HG03571 (cell line): ENCODE measurements around the gene RGL2.
"Not testable (repeated sequence)": the region's sequence is repeated elsewhere in the genome, so short reads cannot be mapped to it uniquely, and the experiment has no call there.

ENCODE experiments used
- ATAC-seq: cut with Tn5 transposase; IDR thresholded peaks from one replicate; pipeline ENCODE4 v1.9.1; 2021; ENCODE audit not compliant: unreplicated experiment

The RGL2 gene

GRCh38 chr6:33294086-33294823 is 4.5 kb downstream of the RGL2 start:
- ATAC-seq = no peak

GRCh38 chr6:33292996-33293682 is 5.6 kb downstream of the RGL2 start:
- no peak for ATAC-seq

- ATAC-seq = no peak
Measured at GRCh38 chr6:33290459-33290858, 8.3 kb downstream of the RGL2 start.

- ATAC-seq = peak; percentile 14
Measured at GRCh38 chr6:33289784-33290315, 8.9 kb downstream of the RGL2 start.

GRCh38 chr6:33288921-33289783 is 9.6 kb downstream of the RGL2 start, which contains the start of the genes PFDN6 and WDR46:
Gene PFDN6, plus strand, starts transcription at chr6:33289601. Its CDS starts 256 bp downstream, at chr6:33289857.
Gene WDR46, minus strand, starts transcription at chr6:33289239. Its CDS starts 69 bp downstream, at chr6:33289170.
- ATAC-seq = peak; percentile 67

- ATAC-seq = no peak
Measured at GRCh38 chr6:33288141-33288920, 10.4 kb downstream of the RGL2 start.

- no peak for ATAC-seq
Measured at GRCh38 chr6:33286946-33287914, 11.5 kb downstream of the RGL2 start.

- not testable (repeated sequence) for ATAC-seq
Measured at GRCh38 chr6:33285214-33285613, 13.5 kb downstream of the RGL2 start.

GRCh38 chr6:33280539-33280938 is 18.2 kb downstream of the RGL2 start:
- no peak for ATAC-seq

GRCh38 chr6:33279971-33280511 is 18.7 kb downstream of the RGL2 start:
- ATAC-seq = no peak

GRCh38 chr6:33279257-33279695 is 19.5 kb downstream of the RGL2 start:
- no peak for ATAC-seq

- no peak for ATAC-seq
Measured at GRCh38 chr6:33278810-33279209, 19.9 kb downstream of the RGL2 start.

GRCh38 chr6:33278392-33278741 is 20.4 kb downstream of the RGL2 start:
- no peak for ATAC-seq

- ATAC-seq = no peak
Measured at GRCh38 chr6:33277663-33278391, 20.9 kb downstream of the RGL2 start.

GRCh38 chr6:33276864-33277662 is 21.7 kb downstream of the RGL2 start, which contains the start of gene B3GALT4:
Gene B3GALT4, plus strand, starts transcription at chr6:33277123. Its CDS starts 297 bp downstream, at chr6:33277420.
- ATAC-seq = peak; percentile 45

- no peak for ATAC-seq
Measured at GRCh38 chr6:33276581-33276863, 22.2 kb downstream of the RGL2 start.

GRCh38 chr6:33275795-33276580 is 22.8 kb downstream of the RGL2 start:
- not testable (repeated sequence) for ATAC-seq
